Ovary (tissue), 9 donors: ENCODE measurements around the gene CDCA7L. TPM values are rescaled to one million over a fixed set of nuclear protein-coding genes. Genes with fewer than 3 reads are reported as not detected.
"Not testable (repeated sequence)": the region's sequence is repeated elsewhere in the genome, so short reads cannot be mapped to it uniquely, and the experiment has no call there.

Experiments
- DNase-seq, 5 donors: peaks; one replicate each; pipeline ENCODE4 v3.0.0-alpha.2; 2019 to 2020
- H3K27ac ChIP-seq, 2 donors: fragments of 200-600 bp; one replicate each; pipeline versions ENCODE4 v1.5.1 to v1.8.0; 2019 to 2022
- H3K27me3 ChIP-seq: fragments of 200-600 bp; one replicate; pipeline ENCODE4 v1.8.0; 2022
- H3K36me3 ChIP-seq: fragments of 200-600 bp; sonication (generic); one replicate; pipeline ENCODE4 v1.5.1; 2019
- H3K4me1 ChIP-seq: one replicate; pipeline ENCODE4 v1.8.1; 2013; ENCODE audit warnings: mild to moderate bottlenecking, moderate library complexity; ENCODE audit not compliant: insufficient read depth
- H3K4me3 ChIP-seq: fragments of 200-600 bp; sonication (generic); one replicate; pipeline ENCODE4 v1.5.1; 2017
- H3K9me3 ChIP-seq, 2 donors: fragments of 200-600 bp in 1 of 2; sonication (generic) in 1 of 2; one replicate each; pipeline versions ENCODE4 v1.5.1 to v1.8.1; 2013 to 2019; ENCODE audit warnings: mild to moderate bottlenecking in 1 of 2, moderate library complexity in 1 of 2
- EP300 ChIP-seq: sonication (generic); formaldehyde crosslinking; IDR thresholded peaks from one replicate; pipeline ENCODE4 v1.6.1; 2017; ENCODE audit warnings: antibody characterized with exemption
- POLR2A ChIP-seq: fragments of 450-650 bp; IDR thresholded peaks from one replicate; pipeline ENCODE4 v1.6.1; 2017; ENCODE audit warnings: antibody characterized with exemption, mild to moderate bottlenecking, moderate library complexity
- WGBS, 3 donors: extraction: QIAGEN DNeasy Blood & Tissue Kit in 1 of 3; methylation state at CpG; one replicate each; pipeline versions ENCODE4 v1.1.5 to v1.1.7; 2013 to 2017; 5-methylcytosine and 5-hydroxymethylcytosine counted together
- intact Hi-C, 4 donors: fragments of 100-400 bp; cut with DNase I; formaldehyde crosslinking; loops; one replicate each; pipeline versions ENCODE4 v1.11.0 to v1.15.1; 2022 to 2023
- polyA plus RNA-seq, 2 donors: library from polyadenylated mRNA; stranded (reverse); fragments of 200-250 nt in 1 of 2; fragments of 350-450 nt in 1 of 2; fragmentation: Illumina TruSeq in 1 of 2; extraction: RNeasy Lipid Tissue Mini Kit (QIAGEN cat#74804) in 1 of 2; gene quantifications; one replicate each; pipeline ENCODE4 v1.2.3, GENCODE V29; 2013 to 2014
- total RNA-seq, 7 donors: library from RNA; depleted of rRNA in 2 of 7; stranded (reverse); fragments of >200 nt in 2 of 7; fragmentation: NEBNext Ultra II Directional in 3 of 7; extraction: Animal tissue kit (Norgen Biotek cat#: 25700) in 3 of 7; gene quantifications; one replicate each; pipeline versions ENCODE4 v1.1.0 to v1.2.4, GENCODE V29; 2016 to 2023
- TF ChIP-seq, protein P1 (sequence below), 3 donors: fragments of 450-650 bp in 2 of 3; fragments of 200-600 bp in 1 of 3; IDR thresholded peaks; one replicate each; pipeline versions ENCODE4 v1.5.1 to v1.8.0; 2016 to 2022; ENCODE audit warnings: antibody characterized with exemption in 3 of 3, mild to moderate bottlenecking in 1 of 3
- donor health status: DM: no; HTN: no; CAD: no; lungs with moderate emphysema.
- donor health status: DM: no; HTN: no; CAD: no.
- donor health status: Bipolar disorder and iron deficiency.
- donor health status: DM: yes; HTN: yes; CAD: no.
- donor health status: DM: no; HTN: no; CAD: no.
- donor health status: DM: yes; HTN: yes; CAD: no.

Gene CDCA7L
- total and polyA plus RNA-seq, 9 donors, result 16.8 to 35.1 (median 26.8) TPM

DNA sequence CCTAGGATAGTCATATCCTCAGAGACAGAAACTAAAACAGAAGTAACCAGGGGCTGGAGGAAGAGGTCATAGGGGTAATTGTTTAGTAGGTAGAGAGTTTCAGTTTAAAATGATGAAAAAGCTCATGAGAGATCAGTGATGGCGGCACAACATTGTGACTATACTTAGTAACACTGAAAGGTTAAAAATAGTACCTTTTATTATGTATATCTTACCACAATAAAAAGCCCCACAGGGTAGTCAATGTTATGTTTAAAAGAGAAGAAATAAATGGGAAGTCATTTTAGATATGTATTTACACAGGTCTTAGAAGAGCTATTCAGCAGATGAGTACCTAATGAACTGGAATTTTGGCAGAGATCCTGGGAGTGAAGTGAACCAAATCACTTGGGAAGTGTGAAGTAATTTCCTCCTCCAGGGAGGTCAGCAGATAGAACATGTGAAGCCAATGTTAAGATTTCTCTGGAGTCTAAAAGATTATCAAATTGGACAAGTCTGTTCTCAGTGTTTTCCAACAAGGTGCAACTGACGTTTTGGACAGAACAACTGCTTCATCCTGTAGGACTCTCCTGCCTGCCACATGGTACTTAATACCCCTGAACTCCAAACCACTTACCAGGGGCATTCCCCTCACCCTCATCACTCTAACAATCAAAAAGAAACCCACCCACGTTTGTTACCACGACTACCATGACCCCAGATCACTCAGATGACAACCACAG, 6.4 kb downstream of the CDCA7L start:
- WGBS, 3 donors, result 75 to 81% (median 75%) methylated on average over 4 of the region's 4 CpGs
- intact Hi-C loops, result no loop called here
- no peak overlapping the region for H3K27ac ChIP-seq
- DNase-seq, result no peak
- H3K4me1 ChIP-seq, result peaks cover 1% of the 10 kb centered on the region
- no peak overlapping the region for H3K4me3 ChIP-seq
- H3K36me3 ChIP-seq, result no peaks in the 10 kb centered on the region
- H3K9me3 ChIP-seq, result no peaks in the 10 kb centered on the region
- TF ChIP-seq EP300, result no peak
- TF ChIP-seq, protein P1, sequence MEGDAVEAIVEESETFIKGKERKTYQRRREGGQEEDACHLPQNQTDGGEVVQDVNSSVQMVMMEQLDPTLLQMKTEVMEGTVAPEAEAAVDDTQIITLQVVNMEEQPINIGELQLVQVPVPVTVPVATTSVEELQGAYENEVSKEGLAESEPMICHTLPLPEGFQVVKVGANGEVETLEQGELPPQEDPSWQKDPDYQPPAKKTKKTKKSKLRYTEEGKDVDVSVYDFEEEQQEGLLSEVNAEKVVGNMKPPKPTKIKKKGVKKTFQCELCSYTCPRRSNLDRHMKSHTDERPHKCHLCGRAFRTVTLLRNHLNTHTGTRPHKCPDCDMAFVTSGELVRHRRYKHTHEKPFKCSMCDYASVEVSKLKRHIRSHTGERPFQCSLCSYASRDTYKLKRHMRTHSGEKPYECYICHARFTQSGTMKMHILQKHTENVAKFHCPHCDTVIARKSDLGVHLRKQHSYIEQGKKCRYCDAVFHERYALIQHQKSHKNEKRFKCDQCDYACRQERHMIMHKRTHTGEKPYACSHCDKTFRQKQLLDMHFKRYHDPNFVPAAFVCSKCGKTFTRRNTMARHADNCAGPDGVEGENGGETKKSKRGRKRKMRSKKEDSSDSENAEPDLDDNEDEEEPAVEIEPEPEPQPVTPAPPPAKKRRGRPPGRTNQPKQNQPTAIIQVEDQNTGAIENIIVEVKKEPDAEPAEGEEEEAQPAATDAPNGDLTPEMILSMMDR (IDR thresholded peaks at IDR 0.05), result no peak
- TF ChIP-seq POLR2A, result no peak
- no peaks in the 10 kb centered on the region for H3K27me3 ChIP-seq

DNA sequence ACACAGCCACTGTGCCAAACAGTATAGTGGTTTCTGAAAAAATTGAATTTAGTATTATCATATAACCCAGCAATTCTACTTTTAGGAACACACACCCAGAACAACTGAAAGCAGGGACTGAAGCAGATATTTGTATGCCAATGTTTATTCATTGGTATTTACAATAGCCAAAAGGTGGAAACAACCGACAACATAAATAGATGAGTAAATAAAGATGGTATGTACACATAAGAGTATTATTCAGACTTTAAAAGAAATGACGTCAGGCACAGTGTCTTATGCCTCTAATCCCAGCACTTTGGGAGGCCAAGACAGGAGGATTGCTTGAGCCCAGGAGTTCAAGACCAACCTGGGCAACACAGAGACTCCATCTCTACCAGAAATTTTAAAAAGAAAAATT, 7.2 kb downstream of the CDCA7L start:
- WGBS, 3 donors, result 86 to 93% (median 92%) methylated on average over 2 of the region's 2 CpGs
- H3K27ac ChIP-seq, result no peak overlapping the region

DNA sequence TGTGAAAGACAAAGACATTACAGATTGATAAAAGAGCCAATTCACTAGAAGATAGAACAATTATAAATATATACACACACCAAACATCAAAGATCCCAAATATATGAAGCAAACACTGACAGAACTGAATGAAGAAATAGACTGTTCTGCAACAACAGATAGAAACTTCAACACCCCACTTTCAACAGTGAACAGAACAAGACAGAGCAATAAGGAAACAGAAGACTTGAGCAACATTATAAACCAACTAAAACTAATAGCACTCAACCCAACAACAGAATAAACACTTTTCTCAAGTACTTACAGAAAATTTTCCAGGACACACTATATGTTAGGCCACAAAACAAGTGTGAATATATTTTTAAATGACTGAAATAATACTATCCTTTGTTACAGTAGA, 10.9 kb downstream of the CDCA7L start:
- Histone ChIP-seq H3K9me3 (no peaks in the 10 kb centered on the region), H3K4me1 (no peaks in the 10 kb centered on the region), H3K27ac (no peak overlapping the region), H3K36me3 (no peaks in the 10 kb centered on the region), H3K27me3 (no peaks in the 10 kb centered on the region), H3K4me3 (no peak overlapping the region)
- intact Hi-C loops, result no loop called here
- no peak for DNase-seq
- no peak for TF ChIP-seq EP300
- no peak for TF ChIP-seq POLR2A
- TF ChIP-seq, protein P1 (IDR thresholded peaks at IDR 0.05), result no peak

More for the DNA sequence above, 7.2 kb downstream of the CDCA7L start:
- Histone ChIP-seq H3K9me3 (no peaks in the 10 kb centered on the region), H3K4me3 (no peak overlapping the region), H3K27me3 (no peaks in the 10 kb centered on the region), H3K4me1 (no peaks in the 10 kb centered on the region), H3K36me3 (no peaks in the 10 kb centered on the region)
- intact Hi-C loops, result no loop called here
- TF ChIP-seq, protein P1 (IDR thresholded peaks at IDR 0.05), result no peak
- TF ChIP-seq EP300, result no peak
- TF ChIP-seq POLR2A, result no peak
- no peak for DNase-seq

- 65 to 95% (median 94%) methylated on average over 3 of the region's 3 CpGs for WGBS, 3 donors
- H3K27ac ChIP-seq, H3K36me3 ChIP-seq, DNase-seq, intact Hi-C loops, H3K27me3 ChIP-seq, H3K9me3 ChIP-seq, H3K4me3 ChIP-seq, H3K4me1 ChIP-seq: not testable (repeated sequence)
Measured at GRCh38 chr7:21933293-21933692, 12.4 kb downstream of the CDCA7L start.

- H3K27ac ChIP-seq, result no peak overlapping the region
- intact Hi-C loops, result no loop called here
- DNase-seq, result no peak
- no peaks in the 10 kb centered on the region for H3K36me3 ChIP-seq
- H3K27me3 ChIP-seq, result no peaks in the 10 kb centered on the region
- H3K4me3 ChIP-seq, result no peak overlapping the region
- no peaks in the 10 kb centered on the region for H3K9me3 ChIP-seq
- no peaks in the 10 kb centered on the region for H3K4me1 ChIP-seq
- 86 to 89% (median 87%) methylated on average over 6 of the region's 6 CpGs for WGBS, 3 donors
- TF ChIP-seq POLR2A (no peak), EP300 (no peak)
- TF ChIP-seq, protein P1 (IDR thresholded peaks at IDR 0.05), result no peak
Measured at GRCh38 chr7:21927693-21928092, 18.0 kb downstream of the CDCA7L start.
